ENCODE data around the gene CNTN4.
"Not testable (repeated sequence)": the region's sequence is repeated elsewhere in the genome, so short reads cannot be mapped to it uniquely, and the experiment has no call there.

- TF ChIP-seq POLR2AphosphoS5 (IDR thresholded peaks at IDR 0.05); CTCF (IDR thresholded peaks at IDR 0.05 in 8 of 11, conservative IDR thresholded peaks at IDR 0.05 in 3 of 11): not testable (repeated sequence)
Observed at GRCh38 chr3:2916640-2917039, 818.0 kb downstream of the CNTN4 start.

Measured in spleen (tissue), 7 donors.